Sigmoid colon (tissue), 4 donors: Measurements from ENCODE around the gene AXL.
A peak's percentile ranks its signal among the peaks of the same experiment; 100 is the strongest.

Experiments used
- POLR2A ChIP-seq, 2 donors: fragments of 450-650 bp; IDR thresholded peaks; one replicate each; pipeline ENCODE4 v1.6.1; 2016; ENCODE audit warnings: antibody characterized with exemption in 2 of 2, mild to moderate bottlenecking in 2 of 2, moderate library complexity in 2 of 2
- POLR2AphosphoS5 ChIP-seq, 4 donors: sonication (generic); formaldehyde crosslinking; IDR thresholded peaks; one replicate each; pipeline ENCODE4 v1.6.1; 2017; ENCODE audit warnings: antibody characterized with exemption in 4 of 4
- TF ChIP-seq, protein P1 (sequence below), 4 experiments: fragments of 450-650 bp in 3 of 4; fragments of 200-600 bp in 1 of 4; IDR thresholded peaks; one replicate each; pipeline ENCODE4 v1.5.1; 2016 to 2019; ENCODE audit warnings: antibody characterized with exemption in 4 of 4, mild to moderate bottlenecking in 3 of 4, moderate library complexity in 2 of 4

- TF ChIP-seq POLR2A (IDR thresholded peaks at IDR 0.05) (peak; percentile 67 to 70), POLR2AphosphoS5 (IDR thresholded peaks at IDR 0.05) (peak; percentile 74 to 90 (median 82))
- TF ChIP-seq, protein P1, sequence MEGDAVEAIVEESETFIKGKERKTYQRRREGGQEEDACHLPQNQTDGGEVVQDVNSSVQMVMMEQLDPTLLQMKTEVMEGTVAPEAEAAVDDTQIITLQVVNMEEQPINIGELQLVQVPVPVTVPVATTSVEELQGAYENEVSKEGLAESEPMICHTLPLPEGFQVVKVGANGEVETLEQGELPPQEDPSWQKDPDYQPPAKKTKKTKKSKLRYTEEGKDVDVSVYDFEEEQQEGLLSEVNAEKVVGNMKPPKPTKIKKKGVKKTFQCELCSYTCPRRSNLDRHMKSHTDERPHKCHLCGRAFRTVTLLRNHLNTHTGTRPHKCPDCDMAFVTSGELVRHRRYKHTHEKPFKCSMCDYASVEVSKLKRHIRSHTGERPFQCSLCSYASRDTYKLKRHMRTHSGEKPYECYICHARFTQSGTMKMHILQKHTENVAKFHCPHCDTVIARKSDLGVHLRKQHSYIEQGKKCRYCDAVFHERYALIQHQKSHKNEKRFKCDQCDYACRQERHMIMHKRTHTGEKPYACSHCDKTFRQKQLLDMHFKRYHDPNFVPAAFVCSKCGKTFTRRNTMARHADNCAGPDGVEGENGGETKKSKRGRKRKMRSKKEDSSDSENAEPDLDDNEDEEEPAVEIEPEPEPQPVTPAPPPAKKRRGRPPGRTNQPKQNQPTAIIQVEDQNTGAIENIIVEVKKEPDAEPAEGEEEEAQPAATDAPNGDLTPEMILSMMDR (IDR thresholded peaks at IDR 0.05): no peak
Observed at GRCh38 chr19:41218615-41219507, at the start of gene AXL.
